ENCODE results near the gene AP1G2.

DNA sequence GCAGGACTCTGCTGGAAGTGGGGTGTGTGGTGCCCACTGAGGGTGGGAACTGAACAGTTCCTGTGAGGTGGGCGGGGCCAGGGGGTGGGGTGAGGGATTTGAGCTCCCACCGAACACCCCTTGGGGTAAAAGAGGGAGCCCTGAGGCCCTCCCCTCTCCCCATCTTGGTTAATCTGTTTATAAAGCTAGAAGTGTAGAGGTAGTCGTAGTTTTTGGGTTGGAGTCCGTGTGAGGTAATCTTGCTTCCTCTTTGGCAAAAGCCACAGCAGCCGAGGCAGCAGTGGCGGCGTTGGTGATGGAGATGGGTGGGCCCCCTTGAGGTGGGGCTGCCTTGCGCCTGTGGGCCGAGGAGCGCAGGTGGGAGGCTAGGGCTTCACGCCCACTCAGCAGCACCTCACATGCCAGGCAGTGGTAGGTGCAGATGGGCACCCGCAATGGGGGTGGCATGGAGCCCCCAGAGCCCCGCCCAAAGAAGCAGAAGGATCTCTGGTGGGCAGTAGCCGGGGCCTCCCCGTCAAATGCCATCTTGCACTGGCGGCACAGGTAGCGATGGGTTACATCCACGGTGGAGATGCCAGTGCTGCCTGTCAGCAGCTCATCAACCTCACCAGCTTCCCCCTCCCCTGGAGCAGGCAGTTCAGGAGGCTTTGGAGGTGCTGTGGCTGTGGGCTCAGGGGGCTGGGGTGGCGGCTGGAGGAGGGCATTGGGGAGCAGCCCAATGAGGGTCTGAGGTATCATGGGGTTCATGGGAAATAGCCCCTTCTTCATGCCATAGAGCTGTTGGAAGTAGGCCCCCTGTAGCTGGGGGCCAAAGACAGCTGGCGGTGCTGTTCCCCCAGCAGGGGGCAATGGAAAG is 45.6 kb downstream of the AP1G2 start:
- TF ChIP-seq, protein P1, sequence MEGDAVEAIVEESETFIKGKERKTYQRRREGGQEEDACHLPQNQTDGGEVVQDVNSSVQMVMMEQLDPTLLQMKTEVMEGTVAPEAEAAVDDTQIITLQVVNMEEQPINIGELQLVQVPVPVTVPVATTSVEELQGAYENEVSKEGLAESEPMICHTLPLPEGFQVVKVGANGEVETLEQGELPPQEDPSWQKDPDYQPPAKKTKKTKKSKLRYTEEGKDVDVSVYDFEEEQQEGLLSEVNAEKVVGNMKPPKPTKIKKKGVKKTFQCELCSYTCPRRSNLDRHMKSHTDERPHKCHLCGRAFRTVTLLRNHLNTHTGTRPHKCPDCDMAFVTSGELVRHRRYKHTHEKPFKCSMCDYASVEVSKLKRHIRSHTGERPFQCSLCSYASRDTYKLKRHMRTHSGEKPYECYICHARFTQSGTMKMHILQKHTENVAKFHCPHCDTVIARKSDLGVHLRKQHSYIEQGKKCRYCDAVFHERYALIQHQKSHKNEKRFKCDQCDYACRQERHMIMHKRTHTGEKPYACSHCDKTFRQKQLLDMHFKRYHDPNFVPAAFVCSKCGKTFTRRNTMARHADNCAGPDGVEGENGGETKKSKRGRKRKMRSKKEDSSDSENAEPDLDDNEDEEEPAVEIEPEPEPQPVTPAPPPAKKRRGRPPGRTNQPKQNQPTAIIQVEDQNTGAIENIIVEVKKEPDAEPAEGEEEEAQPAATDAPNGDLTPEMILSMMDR (IDR thresholded peaks at IDR 0.05), result no peak
- TF ChIP-seq, protein P2, sequence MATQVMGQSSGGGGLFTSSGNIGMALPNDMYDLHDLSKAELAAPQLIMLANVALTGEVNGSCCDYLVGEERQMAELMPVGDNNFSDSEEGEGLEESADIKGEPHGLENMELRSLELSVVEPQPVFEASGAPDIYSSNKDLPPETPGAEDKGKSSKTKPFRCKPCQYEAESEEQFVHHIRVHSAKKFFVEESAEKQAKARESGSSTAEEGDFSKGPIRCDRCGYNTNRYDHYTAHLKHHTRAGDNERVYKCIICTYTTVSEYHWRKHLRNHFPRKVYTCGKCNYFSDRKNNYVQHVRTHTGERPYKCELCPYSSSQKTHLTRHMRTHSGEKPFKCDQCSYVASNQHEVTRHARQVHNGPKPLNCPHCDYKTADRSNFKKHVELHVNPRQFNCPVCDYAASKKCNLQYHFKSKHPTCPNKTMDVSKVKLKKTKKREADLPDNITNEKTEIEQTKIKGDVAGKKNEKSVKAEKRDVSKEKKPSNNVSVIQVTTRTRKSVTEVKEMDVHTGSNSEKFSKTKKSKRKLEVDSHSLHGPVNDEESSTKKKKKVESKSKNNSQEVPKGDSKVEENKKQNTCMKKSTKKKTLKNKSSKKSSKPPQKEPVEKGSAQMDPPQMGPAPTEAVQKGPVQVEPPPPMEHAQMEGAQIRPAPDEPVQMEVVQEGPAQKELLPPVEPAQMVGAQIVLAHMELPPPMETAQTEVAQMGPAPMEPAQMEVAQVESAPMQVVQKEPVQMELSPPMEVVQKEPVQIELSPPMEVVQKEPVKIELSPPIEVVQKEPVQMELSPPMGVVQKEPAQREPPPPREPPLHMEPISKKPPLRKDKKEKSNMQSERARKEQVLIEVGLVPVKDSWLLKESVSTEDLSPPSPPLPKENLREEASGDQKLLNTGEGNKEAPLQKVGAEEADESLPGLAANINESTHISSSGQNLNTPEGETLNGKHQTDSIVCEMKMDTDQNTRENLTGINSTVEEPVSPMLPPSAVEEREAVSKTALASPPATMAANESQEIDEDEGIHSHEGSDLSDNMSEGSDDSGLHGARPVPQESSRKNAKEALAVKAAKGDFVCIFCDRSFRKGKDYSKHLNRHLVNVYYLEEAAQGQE (IDR thresholded peaks at IDR 0.05; ENCODE audit: low read depth, low read length), result no peak
- no peak for TF ChIP-seq MXI1 (IDR thresholded peaks at IDR 0.05; ENCODE audit: low read depth, low read length)
- no peak for TF ChIP-seq POLR2AphosphoS5 (IDR thresholded peaks at IDR 0.05; ENCODE audit: low read depth, low read length)
- TF ChIP-seq, protein P3, sequence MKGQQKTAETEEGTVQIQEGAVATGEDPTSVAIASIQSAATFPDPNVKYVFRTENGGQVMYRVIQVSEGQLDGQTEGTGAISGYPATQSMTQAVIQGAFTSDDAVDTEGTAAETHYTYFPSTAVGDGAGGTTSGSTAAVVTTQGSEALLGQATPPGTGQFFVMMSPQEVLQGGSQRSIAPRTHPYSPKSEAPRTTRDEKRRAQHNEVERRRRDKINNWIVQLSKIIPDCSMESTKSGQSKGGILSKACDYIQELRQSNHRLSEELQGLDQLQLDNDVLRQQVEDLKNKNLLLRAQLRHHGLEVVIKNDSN (IDR thresholded peaks at IDR 0.05; ENCODE audit: borderline replicate concordance, low read depth), result no peak
- no peak for TF ChIP-seq FOXJ3 (CRISPR knock-in tag; IDR thresholded peaks at IDR 0.05)
- TF ChIP-seq RCOR1 (IDR thresholded peaks at IDR 0.05; ENCODE audit: low read length), result no peak
- no peak for TF ChIP-seq TAF1 (IDR thresholded peaks at IDR 0.05; ENCODE audit: borderline replicate concordance, low read depth, low read length)
- TF ChIP-seq SIN3A (IDR thresholded peaks at IDR 0.05; ENCODE audit: borderline replicate concordance, low read depth, low read length), result no peak
- TF ChIP-seq, protein P4, sequence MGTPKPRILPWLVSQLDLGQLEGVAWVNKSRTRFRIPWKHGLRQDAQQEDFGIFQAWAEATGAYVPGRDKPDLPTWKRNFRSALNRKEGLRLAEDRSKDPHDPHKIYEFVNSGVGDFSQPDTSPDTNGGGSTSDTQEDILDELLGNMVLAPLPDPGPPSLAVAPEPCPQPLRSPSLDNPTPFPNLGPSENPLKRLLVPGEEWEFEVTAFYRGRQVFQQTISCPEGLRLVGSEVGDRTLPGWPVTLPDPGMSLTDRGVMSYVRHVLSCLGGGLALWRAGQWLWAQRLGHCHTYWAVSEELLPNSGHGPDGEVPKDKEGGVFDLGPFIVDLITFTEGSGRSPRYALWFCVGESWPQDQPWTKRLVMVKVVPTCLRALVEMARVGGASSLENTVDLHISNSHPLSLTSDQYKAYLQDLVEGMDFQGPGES (IDR thresholded peaks at IDR 0.05; ENCODE audit: low read depth, low read length), result no peak
